ENCODE measurements around the gene RHBDD3.
"Not testable (repeated sequence)": the region's sequence is repeated elsewhere in the genome, so short reads cannot be mapped to it uniquely, and the experiment has no call there.

RHBDD3 gene

DNA sequence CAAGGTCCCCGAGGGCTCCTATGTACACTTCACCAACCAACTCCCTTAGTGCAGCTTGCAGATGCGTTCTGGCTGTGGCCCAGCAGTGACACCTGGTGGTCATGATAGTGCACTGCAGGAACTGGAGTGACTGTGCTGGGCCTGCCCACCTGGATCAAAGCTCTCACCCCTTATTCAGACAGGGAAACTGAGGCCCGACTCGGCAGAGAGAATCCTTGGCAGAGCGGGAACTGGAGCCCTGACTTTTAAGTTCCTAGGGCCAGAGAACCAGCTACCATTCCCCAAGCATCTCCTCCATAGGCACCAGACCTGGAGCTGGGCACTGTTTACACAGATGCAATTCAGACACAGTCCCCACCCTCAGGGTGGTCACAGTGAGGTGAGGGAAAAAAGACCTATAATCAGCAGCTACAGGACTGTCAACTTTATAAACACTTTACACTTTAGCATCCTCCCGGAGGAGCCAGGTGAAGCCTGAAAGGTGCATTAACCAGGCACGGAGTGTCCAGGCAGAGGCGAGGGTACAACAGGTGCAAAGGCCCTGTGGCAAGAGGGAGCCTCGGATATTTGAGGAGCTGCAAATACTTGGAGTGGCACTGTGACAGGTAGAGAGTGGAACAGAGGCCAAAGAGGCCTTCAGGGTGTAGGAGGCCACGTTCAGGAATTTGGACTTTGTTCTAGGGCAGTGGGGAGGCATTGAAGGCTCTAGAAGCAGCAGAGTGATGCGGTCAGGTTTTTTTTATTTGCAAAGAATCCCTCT lies 22.0 kb downstream of the RHBDD3 start:
- DNase-seq = peak; percentile 4

DNA sequence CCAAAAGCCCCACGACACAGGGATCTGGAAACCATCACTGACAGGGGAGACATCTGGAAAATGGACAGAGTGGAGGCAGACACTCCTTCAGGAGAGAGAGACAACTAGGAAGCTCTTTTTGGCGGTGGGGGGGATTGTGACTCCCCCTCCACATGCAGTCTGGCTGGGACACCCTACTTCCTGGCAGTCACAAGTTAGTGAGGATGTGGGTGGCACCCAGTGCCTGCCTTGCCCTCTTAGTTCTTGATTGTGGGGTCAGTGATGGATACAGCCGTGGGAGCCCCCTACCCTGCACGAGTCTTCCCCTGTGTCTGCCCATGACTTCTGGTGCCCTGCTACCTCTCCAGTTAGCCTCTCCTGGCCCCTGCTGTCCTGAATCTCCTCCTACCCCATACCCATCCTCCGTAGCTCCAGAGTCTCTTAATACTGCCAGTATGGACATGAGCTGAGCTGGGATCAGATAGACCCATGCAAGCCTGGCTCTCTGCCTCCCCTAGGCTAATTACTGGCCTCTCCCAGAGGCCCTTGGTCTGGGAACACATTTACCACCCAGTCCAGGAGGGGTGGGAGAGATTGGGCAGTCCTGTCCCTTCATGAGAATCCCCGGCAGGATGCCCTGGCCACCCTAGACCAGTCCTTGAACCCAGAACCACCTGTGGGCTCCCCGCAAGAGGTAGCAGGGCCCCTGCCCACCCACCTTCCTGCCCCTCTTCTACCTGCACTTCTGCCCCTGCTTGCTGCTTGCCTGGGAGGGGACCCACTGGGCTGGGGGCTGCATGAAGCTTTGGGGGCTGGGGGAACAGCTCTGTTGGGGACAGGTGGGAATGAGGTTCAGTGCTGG lies 22.8 kb downstream of the RHBDD3 start:
- DNase-seq = no peak

DNA sequence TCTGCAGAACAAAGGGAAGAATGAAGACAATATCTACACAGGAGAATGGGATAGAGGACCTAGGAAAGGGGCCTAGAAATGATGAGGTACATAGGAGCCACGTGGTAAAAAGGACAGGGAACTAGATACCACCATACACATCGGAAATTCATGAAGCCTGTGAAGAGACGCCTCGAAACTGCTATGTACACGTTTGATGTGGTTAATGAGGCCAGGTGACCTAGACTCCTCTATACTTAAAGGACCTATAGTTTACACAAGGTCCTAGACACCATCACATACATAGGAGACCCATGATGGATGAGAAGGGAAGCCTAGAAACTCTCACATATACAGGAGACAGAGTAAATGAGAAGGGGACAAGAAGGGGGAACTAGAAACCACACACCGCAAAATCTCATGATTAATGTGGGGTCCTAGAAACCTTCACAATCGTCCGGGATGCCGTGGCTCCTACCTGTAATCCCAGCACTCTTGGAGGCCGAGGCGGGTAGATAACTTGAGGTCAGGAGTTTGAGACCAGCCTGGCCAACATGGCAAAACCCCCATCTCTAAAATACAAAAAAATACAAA lies 23.8 kb downstream of the RHBDD3 start:
- DNase-seq = no peak

DNA sequence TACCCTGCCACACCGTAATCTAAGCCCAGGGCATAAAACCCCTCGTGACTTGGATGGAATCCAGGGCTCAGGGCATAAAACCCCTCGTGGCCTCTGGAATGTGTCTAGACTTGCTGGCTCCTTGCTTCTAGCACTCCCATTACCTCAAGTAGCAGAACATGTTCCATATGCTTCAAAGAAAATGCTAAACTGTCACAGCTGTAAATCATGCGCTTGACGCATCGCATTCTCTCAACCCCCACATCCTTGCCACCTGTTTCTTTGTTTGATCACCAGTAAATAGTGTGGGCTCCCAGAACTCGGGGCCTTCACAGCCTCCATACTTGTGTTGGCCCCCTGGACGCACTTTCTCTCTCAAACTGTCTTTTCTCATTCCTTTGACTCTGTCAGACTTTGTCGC lies 27.3 kb downstream of the RHBDD3 start:
- DNase-seq = not testable (repeated sequence)

DNA sequence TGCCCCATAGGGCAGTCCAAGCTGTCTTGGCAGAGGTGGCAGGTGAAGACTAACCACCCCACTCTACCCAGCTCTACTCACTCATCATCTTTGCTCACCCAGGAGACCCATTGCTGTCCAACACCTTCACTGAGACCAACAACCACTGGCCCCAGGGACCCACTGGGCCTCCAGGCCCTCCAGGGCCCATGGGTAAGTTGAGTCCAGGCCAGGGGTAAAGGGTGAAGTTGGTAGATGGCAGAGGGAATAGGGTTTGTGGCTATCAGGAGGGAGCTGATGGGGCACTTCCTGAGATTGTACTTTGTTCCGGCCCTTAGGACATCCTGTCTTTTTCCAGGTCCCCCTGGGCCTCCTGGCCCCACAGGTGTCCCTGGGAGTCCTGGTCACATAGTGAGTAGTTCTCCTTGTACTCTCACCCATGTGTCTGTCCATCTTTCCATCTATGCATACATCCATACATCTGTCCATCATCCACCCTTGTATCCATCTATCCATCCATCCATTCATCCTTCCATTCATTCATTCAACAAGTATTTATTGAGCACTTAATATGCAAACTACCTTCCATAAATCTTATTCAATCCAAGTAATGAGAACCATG lies 34.4 kb downstream of the RHBDD3 start:
- no peak for DNase-seq

DNA sequence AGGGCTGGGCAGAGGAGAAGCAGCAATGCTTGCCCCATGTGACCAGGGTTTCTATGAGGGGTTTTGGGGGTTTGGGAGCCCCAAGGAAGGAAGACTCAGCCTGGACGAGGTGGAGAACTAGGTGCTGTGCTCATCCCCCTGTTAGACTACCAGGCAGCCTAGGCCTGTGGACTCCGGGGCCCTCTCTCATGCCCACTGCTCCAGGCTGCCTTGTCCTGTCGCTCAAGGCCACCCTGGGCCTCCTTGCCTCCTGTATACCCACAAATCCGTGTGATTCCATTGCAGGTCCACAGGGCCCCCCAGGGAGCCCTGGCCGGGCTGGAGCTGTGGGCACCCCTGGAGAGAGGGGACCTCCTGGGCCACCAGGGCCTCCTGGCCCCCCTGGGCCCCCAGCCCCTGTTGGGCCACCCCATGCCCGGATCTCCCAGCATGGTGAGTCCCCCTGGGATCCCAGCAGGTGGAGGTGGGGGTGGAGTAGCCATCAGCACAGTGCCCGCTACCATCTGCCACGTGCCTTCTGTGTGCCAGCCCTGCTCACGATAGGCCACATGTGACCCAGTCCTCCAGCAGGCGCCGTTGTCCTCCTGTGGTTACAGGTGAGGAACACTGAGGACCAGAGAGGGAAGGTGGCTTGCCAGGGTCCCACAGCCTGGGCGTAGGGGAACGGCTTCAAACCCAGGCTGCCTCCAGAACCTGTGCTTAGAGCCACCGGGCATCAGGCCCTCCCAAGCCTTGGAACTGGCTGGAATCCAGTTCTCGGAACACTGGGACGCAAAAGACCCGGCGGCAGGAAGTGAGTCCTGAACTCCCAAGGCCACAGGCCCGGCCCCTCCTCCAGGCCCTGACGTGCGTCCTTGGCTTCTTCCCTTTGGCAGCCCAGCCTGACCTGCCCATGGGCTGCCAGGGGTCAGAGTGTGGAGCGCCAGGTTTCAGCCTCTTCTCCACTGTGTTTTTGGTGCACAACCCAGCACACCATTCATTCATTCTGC lies 35.5 kb downstream of the RHBDD3 start:
- no peak for DNase-seq

DNA sequence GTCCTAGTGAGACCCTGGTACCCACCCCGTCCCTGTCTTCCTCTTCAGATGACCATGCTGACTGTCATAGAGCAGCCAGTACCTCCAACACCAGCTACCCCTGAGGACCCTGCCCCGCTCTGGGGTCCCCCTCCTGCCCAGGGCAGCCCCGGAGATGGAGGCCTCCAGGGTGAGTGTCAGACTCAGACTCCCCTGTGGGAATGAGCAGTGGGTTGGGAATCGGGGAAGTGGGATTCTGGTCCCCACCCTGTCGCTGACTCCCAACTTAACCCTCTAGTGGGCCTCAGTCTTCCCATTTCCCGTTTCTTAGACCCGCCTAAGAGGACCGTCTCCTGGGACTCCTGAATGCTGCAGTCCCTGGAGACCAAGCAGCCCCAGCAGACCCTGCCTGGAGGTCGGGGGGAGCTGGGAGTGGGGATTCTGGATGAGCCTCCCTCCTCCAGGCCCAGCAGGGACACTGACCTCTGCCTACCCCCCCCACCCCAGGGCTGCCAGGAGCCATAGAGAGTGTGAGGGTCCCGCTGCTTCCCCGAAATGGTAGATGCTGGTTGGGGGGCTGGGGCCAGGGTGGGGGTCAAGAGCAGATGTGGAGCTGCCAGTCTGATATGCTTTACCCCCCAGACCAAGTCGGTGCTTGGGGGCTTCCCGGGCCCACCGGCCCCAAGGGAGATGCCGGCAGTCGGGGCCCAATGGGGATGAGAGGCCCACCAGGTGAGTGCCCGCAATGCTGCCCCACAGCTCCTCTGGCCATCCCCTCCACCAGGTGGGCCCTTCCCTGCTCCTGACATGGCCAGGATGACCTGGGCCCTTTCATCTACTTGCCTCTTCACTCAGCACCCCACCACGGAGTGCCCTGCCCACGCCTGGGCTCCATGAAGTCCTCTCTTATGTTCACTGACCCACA lies 36.6 kb downstream of the RHBDD3 start:
- DNase-seq = no peak

DNA sequence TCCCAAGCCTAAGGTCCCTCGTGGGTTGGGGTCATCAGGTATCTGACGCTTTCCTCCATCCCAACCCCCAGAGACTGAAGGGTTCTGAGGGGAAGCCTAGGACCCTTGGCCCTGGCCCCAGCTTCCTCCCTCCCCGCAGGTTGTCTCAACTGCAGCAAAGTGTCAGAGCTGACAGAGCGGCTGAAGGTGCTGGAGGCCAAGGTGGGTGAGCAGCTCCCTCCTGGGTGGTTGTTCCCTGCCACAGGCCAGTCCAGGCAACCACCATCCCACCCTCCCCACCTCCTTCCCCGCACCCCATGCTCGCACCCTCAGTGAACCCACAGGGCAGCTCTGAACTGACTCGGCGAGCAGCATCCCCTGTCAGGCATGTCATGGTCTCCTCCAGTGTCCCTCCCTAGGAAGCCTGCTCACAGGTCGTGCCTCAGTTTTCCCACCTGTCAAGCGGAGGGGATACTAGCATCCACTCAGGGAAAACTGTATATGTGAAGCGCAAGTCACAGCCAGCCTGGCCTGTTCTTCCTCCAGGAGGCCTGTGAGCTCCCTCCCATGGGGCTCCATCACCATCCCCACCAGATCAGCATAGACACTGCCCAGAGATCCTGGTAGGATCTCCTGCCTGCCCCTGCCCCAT lies 41.3 kb downstream of the RHBDD3 start:
- no peak for DNase-seq

DNA sequence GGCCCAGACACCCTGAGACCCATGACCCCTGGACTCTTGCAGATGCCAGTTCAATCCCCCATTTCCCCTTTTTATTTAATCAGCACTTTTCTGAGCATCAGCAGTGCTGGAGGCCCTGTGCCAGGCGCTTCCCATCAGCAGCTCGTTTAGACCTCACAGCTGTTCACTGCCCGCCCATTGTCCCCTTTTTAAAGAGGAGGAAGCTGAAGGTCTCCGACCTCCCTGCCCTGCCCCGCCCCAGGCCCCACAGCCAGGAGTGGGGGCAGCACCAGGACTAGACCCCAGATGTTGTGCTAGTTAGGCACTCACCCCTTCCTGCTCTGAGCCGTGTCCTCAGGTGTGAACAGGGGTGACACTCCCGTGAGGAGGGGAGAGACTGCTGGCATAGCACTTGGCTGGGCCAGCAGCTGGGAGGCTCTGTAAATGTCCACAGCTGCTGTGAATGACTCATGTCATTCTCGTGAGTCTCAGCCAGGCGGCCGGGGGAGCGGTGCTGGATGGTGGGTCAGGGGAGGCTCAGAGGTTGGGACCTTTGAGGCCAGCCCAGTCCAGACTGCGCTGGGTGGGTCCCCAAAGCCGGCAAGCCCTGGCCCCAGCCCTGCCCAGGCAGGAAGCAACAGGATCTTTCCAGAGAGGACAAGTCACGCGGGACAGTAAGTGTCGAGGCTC lies 42.2 kb downstream of the RHBDD3 start:
- DNase-seq = no peak

DNA sequence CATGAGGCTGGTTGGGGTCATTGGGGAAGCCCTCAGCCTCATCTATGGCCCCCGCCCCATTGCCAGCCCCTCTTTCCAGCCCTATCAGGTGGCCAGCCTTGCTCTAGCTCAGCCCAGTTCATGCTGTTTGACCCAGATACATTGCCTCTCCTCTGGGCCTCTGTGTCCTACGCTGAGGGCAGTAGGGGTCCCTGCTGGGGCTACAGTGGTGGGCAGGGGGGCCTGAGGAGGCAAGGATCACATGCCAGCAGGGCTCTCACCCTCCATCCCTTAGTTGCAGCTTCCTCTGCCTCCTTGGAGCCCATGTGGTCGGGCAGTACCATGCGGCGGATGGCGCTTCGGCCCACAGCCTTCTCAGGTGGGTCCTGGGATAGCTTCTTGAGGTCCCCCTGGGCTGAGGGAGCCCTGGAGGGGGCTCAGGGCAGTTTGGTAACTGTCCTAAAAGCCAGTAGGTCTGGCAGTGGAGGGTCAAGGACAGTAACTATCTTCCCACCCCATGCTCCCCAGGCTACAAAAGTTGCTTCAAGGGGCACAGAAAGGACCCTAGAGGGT lies 42.8 kb downstream of the RHBDD3 start:
- no peak for DNase-seq

DNA sequence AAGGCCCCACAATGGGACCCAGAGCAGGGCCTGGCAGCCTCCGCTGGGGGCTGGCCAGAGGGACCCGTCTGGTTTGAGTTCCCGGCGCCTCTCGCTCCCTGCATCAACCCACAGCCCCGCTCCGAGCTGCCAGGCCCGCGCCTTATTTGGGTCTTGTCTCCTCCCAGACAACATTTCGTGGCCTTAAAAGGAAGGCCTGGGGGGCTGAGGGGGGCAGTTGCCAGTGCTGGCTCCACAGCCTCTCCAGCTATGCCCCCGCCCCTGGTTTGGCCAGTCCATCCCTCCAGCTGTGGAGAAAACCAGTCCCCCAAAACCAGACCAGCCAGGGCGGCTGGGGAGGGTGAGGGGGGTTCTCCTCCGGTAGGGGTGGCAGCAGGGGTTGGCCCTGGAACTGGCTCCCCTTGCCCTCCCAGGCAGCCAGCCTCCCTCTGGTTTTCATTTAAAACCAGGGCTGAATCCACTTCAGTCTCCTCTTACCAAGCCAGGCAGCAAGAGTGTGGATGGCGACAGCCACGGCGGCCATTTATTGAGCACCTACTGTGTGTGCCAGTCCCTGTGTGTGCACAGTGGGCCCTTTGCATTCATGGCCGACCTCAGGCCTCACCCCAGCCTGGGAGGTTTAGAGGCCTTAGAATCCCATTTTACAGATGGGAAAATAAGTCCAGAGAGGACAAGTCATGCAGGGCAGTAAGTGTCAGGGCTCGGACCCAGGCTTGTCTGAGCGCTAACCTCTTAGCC lies 43.5 kb downstream of the RHBDD3 start:
- DNase-seq = no peak

DNA sequence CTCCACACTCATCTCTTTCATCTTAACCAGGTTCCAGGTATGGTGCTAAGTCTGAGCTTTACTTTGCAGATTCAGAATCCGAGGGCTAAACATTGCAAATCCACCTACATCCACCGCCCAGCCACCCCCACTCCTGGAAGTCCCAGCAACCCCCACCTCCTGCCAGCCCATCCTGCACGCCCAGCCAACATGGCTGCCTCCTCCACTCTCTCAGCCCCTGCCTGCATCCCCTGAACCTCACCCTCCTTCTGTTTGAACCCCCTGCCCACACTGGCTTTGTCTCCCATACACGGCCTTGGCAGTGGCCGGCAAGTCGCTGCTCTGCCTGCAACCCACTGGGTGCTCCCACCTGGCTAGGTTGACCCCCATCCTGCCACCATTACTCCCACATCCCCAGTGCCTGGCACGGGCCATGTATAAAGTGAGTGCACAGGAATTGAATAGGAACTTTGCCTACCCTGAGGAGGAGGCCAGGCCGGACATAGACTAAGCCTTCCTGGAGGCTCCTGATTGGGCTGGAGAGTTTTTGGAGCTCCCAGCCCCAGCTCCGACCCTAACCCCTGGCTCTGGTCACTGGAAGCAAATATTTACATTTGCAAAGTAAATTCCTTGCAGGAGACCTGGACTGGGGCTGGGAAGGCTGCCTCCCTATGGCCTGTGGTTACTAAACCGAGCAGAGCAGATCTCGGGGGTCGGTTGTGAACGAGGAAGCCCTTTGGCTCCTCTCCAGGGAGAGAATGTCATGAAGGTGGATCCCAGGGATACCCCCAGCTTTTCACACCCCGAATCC lies 47.7 kb downstream of the RHBDD3 start:
- no peak for DNase-seq

DNA sequence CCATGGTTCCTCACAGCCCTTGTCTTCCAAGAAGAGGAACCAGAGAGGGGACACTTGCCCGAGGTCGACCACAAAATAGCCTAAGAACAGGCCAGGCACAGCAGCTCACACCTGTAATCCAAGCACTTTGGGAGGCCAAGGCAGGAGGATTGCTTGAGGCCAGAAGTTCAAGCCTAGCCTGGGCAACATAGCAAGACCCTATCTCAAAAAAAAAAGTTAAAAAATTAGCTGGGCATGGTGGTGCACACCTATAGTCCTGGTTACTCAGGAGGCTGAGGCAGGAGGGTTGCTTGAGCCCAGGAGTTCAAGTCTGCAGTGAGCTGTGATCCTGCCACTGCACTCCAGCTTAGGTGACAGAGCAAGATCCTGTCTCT lies 48.4 kb downstream of the RHBDD3 start:
- not testable (repeated sequence) for DNase-seq

DNA sequence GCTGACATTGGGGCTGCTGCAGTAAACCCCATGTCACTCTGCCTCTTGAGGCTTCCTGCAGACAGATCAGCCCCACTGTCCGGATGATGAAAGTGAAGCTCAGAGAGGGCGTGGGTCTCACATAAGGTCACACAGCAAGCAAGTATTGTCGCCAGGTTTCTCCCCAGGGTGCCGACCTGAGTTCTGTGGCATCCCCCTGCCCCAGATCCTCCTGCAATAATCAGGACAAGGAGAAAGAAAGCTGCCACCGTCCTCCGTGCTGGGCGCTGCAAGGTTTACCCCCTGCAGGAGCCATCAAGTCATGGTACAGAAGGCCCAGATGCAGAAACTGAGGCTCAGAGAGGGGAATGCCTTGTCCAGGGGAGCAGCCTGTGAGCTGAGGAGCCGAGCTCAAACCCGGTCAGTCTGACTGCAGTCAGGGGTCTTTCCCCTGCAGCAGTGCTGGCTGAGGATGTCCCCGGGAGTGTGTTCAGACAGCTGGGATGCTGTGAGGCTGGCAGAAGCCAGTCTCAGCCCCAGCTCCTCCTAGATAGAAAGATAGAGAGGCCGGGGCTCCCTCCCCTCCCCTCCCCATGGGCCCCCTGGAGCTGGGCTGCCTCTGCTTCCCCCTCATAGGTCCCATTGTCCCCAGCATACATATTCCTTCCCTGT lies 48.9 kb downstream of the RHBDD3 start:
- no peak for DNase-seq

DNA sequence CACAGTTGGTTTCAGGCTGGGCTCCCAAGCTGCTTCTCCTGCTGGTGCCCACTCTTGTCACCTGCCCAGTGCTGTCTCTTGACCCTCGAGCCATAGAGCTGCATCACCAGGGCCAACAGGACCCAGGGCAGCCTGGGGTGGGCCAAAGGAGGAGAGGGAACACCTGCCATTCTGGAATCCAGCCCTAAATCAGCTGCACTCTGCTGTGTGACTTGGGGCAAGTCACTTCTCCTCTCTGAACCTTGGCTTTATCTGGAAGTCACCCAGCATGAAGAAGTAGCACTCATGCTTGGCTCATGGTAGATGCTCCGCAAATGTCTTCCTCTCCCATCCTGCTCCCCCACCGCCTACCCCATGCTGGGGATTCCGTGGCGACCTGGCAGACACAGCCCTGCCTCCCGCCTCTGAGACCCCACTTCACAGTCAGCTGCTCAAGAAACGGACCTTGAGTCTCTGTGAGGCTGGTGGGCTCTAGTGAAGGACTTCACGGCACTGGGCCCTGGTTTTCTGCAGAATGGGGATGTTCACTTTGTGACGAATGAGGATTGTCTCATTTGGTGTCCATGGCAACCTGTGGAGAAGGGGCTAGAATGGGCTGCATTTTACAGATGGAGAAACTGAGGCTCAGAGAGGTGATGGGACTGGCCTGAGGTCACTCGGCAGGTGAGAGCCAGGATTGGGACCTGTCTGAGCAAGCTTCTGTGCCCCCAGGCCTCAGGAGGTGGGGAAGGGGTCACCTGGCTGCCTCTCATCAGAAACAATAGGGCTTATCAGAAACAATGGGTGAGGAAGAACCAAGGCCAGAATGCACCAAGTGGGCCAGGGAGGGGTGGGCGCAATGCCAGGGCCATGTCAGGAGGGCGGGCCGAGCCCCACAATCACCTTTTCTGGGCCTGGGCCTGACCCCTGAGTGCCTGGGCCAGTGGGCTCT lies 49.7 kb downstream of the RHBDD3 start:
- DNase-seq = no peak

DNA sequence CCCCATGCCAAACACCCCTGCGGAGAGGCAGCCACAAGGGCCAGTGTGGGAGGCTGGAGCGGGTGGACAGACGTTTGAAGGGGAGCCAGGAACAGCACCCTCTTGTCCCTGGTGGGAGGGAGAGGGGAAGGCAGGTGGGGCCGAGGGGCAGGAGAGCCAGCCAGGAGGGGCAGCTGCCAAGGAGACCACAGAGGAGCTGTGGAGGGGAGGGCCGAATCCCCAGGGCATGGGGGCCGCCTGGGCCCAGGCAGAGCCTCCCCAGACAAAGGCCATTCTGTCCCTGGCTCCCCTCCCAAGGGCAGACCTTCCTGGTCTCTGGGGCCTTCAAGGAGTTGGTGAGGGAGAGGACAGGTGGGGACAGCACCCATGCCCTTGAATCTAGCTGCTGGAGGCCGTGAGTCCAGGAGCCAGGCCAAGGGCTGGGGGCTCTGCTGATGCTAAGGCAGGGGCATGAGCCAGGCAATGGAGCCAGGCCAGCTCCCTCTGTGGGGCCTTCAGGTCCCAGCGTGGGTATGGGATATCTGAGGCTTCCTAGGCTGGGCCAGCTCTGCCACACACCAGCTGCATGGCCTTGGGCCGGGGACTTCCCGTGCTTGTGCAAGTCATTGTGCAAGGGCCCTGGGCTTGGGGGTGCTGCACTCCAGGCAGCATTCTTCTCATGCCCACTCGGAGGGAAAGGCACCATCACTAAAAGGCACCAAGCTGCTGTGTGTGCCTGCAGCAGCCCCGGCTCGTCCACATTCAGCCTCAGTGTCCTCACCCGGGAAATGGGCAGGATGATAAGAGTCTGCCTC lies 50.7 kb downstream of the RHBDD3 start:
- DNase-seq = peak; percentile 20
